GM19238 (cell line): Measurements from ENCODE around the gene CLDN3.

ENCODE experiments used
- DNase-seq: peaks from one replicate; pipeline ENCODE4 v3.0.0; 2011; ENCODE audit warnings: low spot score; ENCODE audit not compliant: insufficient read length

Gene CLDN3

GRCh38 chr7:73770860-73771670 lies 995 bp upstream of the CLDN3 start:
- no peak for DNase-seq

DNA sequence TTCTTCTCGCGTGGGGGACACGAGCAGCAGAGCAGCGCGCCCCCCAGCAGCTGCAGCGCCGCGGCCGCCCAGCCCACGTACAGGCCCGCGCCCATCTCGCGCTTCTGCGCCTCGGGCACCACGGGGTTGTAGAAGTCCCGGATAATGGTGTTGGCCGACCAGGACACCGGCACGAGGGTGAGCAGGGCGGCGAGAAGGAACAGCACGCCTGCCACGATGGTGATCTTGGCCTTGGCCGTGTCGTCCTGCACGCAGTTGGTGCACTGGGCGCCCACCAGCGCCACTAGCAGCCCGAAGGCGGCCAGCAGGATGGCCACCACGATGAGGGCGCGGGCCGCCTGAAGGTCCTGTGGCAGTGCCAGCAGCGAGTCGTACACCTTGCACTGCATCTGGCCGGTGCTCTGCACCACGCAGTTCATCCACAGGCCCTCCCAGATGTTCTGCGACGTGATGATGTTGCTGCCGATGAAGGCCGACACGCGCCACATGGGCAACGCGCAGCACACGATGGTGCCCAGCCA lies 529 bp downstream of the CLDN3 start:
- DNase-seq: no peak

GRCh38 chr7:73768641-73769480 lies 1.2 kb downstream of the CLDN3 start:
- DNase-seq: no peak

- DNase-seq: no peak
Observed at GRCh38 chr7:73766556-73767229, 3.4 kb downstream of the CLDN3 start.

DNA sequence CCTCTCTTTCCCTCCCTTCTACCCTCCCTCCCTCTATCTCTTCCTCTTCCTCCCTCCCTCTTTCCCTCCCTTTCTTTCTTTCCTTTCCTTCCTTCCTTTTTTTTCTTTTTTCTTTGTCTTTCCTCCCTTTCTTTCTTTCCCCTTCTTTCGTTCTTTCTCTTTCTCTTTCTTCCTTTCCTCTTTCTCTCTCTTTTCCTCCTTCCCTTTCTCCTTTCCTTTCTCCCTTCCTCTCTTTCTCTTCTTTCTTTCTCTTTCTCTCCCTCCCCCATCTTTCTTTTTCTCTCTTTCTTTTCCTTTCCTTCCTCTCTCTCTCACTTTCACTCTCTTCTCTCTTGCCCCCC lies 7.4 kb downstream of the CLDN3 start:
- no peak for DNase-seq

DNA sequence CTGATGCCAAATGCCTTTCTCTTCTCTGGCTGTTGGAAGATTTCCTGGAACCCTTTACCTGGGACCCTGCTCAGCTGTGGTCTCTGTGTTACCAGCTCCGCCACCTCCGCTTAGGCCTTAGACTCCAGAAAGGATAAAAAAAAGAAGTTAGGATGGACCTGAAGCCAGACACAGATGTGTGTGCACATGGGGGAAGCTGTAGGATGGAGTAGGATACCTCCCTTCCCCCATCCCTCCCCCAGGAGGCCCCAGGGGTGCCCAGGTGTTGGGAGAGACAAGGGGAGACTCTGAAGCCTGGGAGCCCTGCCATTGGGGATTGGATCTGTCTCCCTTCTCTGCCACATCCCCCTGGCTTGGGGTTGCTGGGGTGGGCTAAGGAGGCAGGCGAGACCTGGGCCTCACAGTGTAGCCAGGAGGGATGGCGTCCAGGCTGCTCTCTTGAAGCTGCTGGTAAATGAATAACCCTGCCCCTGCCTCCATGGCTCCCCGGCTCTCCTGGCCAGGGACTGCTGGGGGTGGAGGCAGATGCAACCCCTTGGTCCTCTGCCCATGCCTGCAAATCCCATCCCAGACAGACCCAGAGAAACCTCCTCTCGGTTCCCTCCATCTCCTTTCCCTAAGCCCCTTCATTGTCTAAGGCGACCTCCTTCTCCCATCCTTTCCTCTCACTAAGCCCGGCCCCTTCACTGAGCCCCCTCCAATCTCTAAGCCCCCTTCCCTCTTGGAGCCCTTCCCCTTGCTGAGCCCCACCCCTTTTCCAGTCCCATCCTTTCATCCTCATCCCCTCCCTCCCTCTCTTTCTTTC lies 8.0 kb downstream of the CLDN3 start:
- DNase-seq: no peak

DNA sequence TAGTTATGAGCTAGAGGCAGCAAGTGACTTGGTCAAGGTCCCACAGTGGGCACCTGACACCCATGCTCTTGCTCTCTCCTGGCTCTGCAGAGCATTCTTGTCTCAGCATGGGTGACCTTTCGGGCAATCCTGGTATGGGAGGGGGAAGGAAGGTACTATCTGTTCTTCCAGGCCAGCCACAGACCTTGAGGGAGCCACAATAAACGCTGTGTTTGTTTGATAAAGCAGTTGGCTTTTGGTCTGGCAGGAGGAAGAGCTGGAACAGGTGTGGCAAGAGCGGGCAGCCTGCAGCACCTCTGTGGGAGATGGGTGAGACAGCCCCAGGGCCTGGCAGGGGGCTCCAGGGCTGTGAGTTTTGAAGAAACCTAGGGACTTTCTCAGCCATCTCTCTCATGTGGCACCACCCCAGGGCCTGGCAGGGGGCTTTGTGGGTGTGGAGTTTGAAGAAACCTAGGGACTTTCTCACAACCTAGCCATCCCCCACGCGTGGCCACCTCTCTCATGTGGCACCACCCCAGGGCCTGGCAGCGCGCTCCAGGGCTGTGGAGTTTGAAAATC lies 11.4 kb downstream of the CLDN3 start:
- DNase-seq: no peak

DNA sequence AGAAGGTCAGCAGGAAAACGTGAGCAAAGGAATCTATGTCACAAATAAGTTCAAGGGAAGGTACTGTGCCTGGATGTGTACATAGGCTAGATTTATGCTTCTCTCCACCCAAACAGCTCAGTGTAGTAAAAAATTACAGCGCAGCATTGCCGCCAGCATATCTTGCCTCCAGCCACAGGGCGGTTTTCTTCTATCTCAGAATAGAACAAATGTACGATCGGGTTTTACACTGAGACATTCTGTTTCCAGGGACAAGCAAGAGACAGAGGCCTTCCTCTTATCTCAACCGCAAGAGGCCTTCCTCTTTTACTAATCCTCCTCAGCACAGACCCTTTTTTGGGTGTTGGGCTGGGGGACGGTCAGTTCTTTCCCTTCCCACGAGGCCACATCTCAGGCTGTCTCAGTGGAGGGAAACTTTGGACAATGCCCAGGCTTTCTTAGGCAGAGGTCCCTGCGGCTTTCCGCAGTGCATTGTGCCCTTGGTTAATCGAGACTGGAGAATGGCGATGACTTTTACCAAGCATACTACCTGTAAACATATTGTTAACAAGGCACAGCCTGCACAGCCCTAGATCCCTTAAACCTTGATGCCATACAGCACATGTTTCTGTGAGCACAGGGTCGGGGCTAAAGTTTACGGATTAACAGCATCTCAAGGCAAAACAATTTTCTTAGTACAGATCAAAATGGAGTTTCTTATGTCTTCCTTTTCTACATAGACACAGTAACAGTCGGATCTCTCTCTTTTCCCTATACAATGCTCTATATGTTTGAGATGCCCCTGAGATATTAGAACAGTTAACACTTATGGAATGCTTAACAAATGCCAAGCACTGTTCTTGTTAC lies 19.9 kb downstream of the CLDN3 start:
- DNase-seq: no peak

- no peak for DNase-seq
Observed at GRCh38 chr7:73746378-73746777, 23.7 kb downstream of the CLDN3 start.

- DNase-seq: no peak
Observed at GRCh38 chr7:73742753-73743641, 27.1 kb downstream of the CLDN3 start.

GRCh38 chr7:73742338-73742752 lies 27.7 kb downstream of the CLDN3 start:
- DNase-seq: no peak

DNA sequence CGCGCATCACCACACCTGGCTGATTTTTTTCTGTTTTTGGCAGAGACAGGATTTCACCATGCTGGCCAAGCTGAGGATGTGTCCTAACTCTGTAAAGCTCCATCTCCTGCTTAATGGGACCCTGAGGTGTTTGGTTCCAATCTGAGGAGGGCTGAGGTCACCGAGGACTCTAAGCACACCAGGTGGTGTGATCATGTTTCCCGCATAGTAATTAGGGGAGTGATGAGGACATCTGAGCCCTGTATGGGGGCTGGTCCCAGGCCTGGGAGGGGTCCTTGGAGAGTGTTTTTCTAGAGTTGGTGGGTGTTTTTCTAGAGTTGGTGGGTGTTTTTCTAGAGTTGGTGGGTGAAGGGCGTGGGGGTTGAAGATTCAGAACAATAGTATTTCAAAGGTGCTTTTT lies 28.5 kb downstream of the CLDN3 start:
- DNase-seq: no peak

GRCh38 chr7:73740771-73741170 lies 29.3 kb downstream of the CLDN3 start:
- no peak for DNase-seq

DNA sequence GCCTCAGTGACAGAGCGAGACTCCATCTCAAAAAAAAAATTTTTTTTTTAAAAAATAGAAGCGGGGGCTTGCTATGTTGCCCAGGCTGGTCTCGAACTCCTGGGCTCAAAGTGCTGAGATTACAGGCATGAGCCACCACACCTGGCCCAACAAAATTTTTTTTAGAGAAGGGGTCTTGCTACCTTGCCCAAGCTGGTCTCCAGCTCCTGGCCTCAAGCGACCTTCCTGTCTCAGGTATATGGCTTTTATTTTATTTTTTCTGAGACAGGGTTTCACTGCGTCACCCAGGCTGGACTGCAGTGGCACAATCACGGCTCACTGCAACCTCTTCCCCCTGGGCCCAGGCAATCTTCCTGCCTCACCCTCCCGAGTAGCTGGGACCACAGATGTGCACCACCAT lies 29.9 kb downstream of the CLDN3 start:
- DNase-seq: no peak

GRCh38 chr7:73739387-73739767 lies 30.7 kb downstream of the CLDN3 start:
- no peak for DNase-seq

DNA sequence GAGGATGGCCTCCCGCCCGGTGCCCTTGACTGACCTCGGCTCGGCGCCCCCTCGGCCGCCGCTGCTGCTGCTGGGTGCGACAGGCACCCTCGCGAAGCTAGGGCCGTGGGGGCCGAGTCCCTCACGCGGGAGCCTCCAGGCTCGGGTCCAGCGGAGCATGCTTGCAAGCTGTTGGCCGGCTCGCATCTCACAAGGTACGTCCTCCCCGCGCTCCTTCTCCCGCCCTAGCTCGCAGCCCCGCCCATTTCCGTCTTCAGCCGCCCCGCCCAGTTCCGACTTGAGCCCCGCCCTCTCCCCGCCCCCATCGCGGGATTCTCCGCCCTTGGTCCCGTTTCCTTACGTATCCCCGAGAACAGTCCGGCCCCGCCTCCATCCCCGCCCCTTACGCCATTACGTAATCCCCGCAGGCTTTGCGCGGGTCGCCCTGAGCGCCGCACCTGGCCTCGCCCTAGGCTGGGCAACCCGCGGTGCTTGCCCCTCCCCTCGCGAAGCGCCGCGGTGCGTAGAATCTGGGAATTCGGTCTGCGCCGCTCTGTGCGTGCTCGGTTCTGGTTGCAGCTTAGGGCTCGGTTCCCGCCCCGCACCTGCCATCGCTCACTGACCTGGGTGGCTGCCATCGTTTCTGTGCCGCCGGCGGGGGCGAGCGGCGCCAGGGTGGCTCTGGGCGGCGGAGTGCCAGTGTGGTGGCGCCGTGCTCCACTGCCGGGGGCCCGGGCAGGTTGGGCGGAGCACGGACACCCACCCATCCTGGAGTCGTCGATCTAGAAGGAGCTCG lies 31.3 kb downstream of the CLDN3 start, which contains the start of gene ABHD11:
Gene ABHD11, minus strand, starts transcription at position 191 of the 775 bp plus-strand sequence. Its CDS starts 32 bp downstream, at position 159.
- DNase-seq: peak; percentile 97

GRCh38 chr7:73738220-73738611 lies 31.9 kb downstream of the CLDN3 start:
- peak; percentile 74 for DNase-seq
